ENCODE measurements around the gene ZNF740.

The ZNF740 gene

DNA sequence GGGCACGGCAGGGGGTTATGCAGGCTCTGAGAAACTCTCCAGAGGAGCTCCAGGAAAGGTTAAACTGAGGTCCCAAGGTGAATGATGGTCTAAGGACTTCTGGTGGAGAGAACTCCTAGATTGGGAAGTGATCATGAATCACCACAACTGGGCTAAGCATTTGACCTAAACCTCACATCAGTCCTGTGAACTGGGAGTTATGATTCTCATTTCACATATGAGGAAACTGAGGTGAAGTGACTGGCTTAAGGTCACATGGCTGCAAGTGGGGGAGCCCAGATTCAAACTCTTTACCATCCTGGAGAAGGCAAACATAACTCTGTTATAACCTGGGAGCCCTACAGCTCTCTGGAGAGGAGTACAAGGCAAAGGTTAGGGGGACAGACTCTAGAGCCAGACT is 47.3 kb downstream of the ZNF740 start:
- DNase-seq, result no peak

DNA sequence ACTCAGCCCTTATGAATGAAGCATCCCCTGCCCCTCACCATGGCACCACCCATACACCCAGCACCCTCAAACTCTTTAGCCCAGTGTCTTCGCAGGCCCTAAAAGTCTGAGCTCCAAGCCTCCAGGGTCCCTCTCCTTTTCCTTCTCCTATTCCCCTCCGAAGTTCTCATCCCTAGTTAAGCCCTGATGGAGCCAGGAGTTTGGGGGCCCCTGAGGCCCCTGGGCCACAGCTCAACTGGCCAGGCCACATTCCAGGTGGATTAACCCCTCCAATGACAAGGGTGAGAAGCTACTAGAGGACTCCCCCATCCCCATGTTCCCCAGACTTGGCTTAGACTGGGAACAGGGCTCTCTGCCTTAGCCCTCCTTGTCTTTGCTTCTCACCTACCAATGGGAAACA is 48.9 kb downstream of the ZNF740 start:
- no peak for DNase-seq

DNA sequence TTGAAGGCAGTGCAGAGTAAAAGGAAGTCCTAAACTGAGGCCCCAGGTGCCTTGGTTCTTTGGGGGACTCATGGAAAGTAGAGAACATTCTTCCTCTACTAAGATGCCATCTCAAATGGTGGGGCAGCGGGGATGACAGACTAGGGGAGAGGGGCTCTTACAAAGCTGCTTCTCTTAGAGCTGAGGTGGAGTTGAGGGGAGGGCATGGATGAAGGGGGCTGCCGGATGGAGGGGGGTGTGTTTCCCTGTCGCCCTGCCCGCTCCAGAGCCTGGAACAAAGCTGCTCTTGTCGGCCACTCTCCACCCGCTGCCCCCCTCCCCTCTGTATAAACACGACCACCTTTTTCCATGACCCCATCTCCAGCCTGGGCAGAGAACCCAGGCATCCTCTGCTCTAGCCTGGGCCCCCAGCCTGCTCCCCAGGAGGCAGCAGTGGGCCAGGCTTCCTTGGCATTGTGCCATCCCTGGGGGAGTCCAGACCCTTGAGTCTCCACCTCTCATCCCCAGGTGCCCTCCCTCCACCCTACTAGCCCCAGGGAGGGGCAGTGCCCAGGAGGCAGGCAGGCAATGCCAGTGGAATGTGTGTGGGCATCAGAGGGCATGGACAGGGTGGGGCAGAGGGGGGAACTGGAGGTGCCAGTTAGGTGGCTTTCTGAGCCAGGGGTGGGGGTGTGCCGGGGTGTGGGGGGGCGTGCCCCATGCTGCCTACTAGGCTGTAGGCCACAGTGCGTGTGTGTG is 49.8 kb downstream of the ZNF740 start:
- no peak for DNase-seq

DNA sequence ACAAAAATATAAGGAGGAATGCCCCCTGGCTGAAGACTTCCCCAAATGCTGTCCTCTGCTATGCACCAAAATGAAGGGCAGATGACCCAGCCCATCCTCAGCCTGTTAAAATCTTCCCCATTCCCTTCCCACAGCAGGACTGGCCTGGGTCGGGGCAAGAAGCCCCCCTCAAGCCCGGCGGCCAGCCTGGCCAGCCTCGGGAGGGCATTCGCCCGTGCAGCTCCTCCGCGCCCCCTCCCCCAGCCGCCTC is 51.1 kb downstream of the ZNF740 start:
- no peak for DNase-seq

DNA sequence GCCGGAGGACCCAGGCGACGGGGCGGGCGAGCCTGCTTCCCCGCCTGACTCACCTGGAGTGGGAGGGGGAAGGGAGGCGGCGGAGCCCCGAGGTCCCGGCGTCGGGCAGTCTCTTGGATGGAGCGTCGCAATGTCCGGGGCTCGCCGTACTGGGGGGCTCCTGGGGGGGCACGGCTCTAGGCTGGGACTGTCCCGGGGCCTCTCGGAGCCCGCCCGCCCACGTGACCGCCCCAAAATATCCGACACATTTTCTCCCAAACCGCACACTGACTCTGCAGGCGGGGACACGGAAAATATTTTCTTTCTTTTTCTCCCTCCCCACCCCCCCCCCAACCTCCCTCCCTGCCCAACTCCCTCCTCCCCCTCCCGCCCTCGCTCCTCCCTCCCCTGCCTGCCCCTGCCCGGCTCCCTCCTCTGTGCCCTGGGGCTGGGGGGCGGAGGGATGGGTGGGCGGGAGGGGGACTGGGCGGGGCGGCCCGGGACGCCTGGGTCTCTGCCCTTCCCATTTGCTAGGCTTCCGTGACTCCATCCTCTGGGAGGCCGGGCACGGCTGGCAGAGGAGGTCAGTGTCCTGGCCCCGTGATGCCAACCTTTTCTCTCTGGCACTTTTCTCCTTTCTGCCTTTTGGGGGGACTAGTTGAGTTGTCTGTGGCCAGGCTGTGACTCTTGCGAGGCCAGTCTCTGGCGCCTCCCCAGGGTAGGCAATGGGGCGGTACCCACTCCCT is 51.6 kb downstream of the ZNF740 start, which contains the start of gene RARG:
TSS of gene RARG (minus strand) at position 289 of the 725 bp plus-strand sequence. CDS start 4,664 bp downstream, outside the sequence.
- peak; percentile 49 for DNase-seq

DNA sequence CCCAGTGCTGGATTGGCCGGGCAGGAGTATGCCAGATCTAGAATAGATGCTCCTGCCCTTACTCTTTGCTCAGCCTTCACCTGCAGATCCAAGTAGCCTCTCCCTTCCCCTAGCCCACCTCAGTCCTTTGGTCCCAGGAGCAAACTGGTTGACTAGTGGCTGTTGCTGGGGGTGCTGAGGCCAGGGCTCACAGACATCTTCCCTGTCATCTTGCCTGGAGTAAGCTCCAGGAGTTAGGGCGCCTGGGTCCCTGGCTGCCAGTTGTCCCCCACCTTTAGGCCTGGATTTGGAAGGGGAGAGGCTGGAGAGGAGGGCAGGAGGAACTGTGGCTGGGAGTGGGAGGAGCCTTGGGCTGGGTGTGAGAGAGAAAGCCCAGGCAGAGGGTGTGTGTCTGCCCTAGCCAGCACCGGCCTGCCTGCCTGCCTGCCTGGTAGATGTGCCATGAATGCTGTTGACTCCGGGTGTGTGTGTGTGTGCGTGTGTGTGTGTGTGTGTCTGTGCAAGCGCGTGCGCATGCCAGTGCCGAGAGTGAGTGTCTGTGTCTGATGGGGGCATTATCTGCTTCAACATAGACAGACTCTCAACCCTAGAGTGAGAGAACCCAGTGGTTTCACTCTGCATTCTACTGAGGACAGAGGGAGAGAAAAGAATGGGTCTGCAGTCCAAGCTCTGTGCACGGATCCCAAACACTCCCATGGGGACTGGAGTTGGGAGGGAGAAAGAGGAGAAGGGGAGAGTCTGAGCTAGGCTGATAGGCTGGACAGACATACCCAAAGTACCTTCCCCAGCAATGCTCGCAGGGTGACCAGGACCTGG is 52.3 kb downstream of the ZNF740 start:
- DNase-seq, result peak; percentile 30

DNA sequence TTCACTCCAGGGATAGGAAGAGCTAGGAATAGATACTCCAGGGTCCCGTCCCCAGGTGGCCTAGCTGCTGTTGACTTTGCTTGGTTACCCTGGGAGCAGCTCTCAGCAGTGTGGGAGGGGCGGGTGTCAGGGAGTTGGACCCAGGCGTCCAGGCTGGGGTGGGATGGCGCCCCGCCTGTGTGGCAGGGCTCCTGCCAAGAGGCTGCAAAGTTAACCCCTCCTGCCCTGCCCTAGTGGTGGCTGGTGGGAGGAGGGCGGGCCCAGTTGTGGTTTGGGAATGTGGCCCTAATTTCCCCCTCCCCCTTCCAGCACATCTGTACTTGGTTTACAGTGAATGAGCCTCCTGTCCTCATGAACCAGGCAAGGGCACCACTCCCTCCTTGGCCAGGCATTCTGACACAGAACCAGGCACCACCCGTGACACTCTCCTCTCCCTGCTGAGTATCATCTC is 53.2 kb downstream of the ZNF740 start:
- no peak for DNase-seq

DNA sequence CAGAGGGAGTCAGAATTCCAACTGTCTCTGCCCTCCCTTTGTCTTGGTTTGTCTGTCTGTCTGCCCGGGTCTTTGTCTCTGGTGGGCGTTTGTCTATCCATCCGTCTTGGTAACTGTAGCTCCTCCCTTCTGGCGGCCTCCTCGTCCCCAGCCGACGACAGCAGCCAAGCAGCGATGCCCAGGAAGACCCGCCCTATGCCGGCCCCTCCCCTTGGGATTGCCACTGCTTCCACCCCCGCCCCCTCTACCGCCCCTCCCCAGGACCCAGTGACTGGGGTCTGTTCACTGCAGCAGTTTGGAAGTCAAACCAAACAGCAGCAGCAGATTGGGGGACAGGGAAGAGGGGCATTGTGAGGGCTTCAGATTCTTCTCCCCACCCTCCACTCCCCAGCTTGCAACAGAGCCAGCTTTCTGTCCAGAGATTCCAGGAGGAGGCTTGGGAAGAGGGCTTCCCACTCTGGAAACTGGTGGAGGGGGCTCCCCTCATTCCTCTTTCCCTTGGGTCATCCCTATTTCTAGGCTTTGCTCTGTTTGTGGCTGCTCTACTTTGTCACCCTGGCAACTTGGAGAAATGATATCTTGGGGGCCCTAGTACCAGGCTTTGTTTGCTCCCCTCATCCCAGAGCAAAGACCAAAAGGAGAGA is 53.9 kb downstream of the ZNF740 start:
- no peak for DNase-seq

DNA sequence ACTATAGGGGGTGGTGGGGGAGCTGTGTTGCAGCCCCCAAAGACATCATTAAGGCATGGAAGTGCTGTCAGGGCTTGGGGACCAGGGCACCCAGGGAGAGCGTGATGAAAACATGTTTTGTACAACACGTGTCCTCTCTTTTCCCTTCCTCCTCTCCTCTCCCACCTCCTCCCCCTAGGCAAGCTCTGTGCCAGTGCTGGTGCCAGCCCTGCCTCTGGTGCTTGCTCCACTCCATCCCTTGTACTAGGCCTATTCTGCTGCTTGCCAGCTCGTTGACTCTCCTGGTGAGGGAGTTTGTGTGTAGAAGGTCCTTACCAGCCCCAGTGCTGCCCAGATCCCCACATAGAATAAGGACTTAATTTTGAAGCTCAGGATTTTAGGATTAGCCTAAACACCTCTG is 54.6 kb downstream of the ZNF740 start:
- DNase-seq, result no peak

DNA sequence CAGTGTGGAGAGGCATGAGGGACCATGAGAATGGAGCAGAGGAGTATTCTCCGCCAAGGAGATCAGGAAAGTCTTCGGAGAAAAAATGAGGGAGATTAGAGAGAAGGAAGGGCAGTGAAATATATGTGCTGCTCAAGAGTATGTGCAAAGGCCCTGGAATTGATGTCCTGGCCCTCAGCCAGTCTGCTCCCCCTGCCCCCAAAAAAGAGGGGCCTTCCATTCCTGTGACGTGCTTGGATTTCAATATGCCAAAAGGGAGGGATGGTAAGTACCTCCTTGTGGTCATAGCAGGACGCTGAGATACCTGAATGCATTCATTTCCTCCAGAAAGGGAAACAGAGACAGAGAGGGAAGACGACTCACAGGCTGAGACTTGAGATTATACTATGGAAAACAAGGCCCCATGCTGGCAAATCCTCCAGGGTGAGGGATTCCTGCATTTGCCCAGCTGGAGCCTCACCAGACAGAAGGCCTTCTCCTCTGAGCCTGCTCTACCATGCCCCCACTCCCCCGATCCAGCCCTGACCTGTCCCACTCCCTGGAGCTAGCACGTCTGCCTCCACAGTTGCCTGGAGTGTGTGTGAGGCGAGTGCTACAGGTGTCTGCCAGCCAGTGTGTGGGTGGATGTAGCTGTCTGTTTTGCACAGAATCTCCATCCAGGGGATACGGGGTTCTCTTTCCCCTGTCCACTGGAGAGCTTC is 55.4 kb downstream of the ZNF740 start:
- no peak for DNase-seq

DNA sequence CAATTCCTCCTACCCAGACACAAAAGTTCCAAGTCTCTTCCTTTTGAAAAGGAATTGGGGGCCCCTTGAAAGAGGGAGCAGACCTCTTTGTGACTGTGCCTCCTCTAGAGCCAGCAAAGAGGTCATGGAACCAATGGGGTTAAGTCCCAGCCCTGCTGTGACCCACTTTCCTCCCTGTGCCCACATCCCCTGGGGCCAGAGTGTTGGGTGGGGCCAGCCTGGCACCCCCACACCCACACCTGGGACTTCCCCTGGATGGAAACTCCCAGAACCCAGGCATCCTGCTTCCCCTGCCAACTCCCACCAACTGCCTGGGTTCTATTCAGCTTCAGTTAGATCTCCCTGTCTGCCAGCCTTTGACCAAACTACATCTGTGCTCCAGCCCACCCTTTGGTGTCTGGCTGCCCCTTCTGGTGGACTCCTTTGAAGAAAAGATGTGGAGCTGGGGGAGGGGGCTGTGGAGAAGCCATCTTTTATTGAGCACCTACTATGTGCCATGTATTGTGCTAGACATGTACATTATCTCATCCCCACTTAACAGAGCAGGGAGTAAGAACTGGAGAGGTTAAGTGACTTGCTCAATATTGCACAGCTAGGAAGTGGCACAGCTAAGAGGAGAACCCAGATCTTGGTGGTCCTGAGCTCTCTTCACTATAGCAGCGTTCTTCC is 56.1 kb downstream of the ZNF740 start:
- DNase-seq, result peak; percentile 58

DNA sequence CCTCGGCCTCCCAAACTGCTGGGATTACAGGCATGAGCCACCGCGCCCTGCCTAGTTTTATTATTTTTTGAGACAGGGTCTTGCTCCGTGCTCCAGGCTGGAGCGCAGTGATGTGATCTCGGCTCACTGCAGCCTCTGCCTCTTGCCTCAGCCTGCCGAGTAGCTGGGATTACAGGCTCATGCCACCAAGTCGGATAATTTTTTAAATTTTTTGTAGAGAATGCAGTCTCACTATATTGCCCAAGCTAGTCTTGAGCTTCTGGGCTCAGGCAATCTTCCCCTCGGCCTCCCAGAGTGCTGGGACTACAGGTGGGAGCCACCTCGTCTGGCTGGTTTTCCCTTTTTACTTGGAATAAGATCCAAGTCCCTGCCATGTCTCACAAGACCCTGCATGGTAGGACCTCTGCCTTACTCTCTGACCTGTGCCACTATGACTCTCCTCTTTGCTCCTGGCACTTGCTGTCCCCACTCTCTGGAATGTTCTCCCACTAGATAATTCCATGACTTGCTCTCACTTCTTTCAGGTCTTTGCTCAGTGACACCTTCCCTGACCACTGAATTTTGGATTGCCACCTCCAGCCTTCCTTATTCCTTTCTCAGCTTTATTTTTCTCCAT is 59.2 kb downstream of the ZNF740 start:
- no peak for DNase-seq

DNA sequence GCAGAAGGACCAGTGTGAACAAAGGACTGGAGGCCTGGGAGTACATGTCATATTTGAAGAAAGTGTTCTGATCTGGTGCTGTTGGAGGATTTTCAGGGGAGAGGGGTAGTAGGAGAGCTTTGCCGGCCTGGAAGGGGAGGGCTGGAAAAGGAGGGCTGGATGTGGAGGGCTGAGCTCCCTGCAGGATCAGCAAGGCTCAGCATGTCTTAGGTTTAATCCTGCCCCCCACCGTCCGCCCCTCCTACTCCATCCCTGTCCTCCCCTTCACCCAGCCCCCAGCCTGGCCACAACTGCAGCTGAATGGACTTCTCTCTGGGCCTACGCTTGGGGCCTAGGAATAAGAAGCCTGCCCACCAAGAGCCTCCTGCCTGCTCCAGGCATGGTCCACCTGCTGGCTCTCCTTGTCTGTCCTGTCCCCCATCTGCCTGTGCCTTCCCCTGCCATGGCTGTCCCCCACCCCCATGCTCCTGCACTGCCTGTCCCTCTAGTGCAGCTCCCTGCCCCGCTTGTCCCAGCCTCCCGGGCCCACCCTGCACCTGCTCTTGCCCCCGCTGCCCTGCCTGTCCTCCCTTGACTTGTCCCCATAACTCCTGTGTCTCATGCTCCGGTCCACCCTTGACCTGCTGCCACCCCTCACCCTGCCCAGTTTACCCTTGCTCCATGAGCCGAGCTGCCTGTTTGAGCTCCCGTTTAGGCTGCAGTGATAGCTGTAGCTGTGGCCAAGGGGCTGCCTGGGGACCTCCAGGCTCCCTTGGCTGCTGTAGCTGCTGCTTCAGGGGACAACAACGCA is 61.3 kb downstream of the ZNF740 start:
- DNase-seq, result no peak

DNA sequence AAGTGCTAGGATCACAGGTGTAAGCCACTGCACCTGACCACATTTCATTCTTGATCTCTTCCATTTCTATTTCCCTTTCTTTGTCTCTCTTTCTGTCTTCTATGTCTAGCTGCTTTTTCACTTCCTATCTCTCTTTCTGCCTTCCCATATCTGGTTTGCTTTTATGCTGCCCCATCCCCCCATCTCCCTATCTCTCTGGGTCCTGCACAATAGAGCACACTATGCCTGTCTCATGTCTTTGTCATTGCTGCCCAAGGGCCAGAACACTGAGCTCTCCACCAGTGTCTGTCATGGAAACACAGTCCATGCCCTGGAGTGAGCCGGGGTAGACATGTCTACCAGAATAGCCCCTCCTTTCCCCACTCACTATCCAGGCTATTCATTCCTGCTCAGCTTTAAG is 63.8 kb downstream of the ZNF740 start:
- DNase-seq, result no peak
